ENCODE measurements around the gene FIGNL2. TPM values are rescaled to one million over a fixed set of nuclear protein-coding genes. Genes with fewer than 3 reads are reported as not detected.

The FIGNL2 gene
- total and polyA plus RNA-seq, 2 of the 4 experiments (the other 2 are of a cell fraction), result under 0.01 to 0.12 TPM

GRCh38 chr12:51838762-51839161, 9.8 kb downstream of the FIGNL2 start:
- intact Hi-C loops (cut with micrococcal nuclease), result no loop called here
- Histone ChIP-seq H3K4ac (ENCODE audit: low read depth, low read length) (no peak overlapping the region), H2AFZ (replicated peaks; ENCODE audit: low read length, poor library complexity) (no peak overlapping the region), H2AK9ac (replicated peaks; ENCODE audit: low read depth, low read length, poor library complexity) (no peak overlapping the region), H4K8ac (ENCODE audit: low read depth in 2 of 2, low read length in 2 of 2) (no peak overlapping the region), H3K23ac (ENCODE audit: low read depth, low read length) (no peak overlapping the region), H3K14ac (replicated peaks; ENCODE audit: low read depth, low read length) (no peak overlapping the region), H3K36me3 (ENCODE audit: control insufficient read depth, insufficient read depth, low read length) (no peaks in the 10 kb centered on the region), H3K56ac (ENCODE audit: extremely low read depth, insufficient read depth, low read length) (no peak overlapping the region), H4K20me1 (ENCODE audit: insufficient read depth, low read length) (no peaks in the 10 kb centered on the region), H3K9me1 (ENCODE audit: insufficient read depth, low read length) (no peaks in the 10 kb centered on the region), H4K5ac (ENCODE audit: low read depth, low read length) (no peak overlapping the region), H3K4me2 (ENCODE audit: low read depth, low read length) (no peak overlapping the region), H3K79me1 (ENCODE audit: low read depth in 1 of 2, low read length in 2 of 2) (no peaks in the 10 kb centered on the region), H2BK15ac (ENCODE audit: low read depth, low read length) (no peak overlapping the region), H3K9me3 (ENCODE audit: control insufficient read depth, insufficient read depth, low read length) (no peaks in the 10 kb centered on the region), H3K27me3 (ENCODE audit: control insufficient read depth, insufficient read depth, low read length) (peaks cover 81% of the 10 kb centered on the region), H3K18ac (ENCODE audit: low read depth, low read length) (no peak overlapping the region), H3K27ac (ENCODE audit: insufficient read depth, low read length) (no peak overlapping the region), H3K4me3 (ENCODE audit: insufficient read depth, low read depth, low read length) (no peak overlapping the region), H2BK20ac (ENCODE audit: low read depth, low read length) (no peak overlapping the region), H2BK5ac (ENCODE audit: low read depth, low read length, poor library complexity, severe bottlenecking) (no peak overlapping the region), H2AK5ac (ENCODE audit: low read depth, low read length) (no peak overlapping the region), H3K4me1 (ENCODE audit: control insufficient read depth, insufficient read depth, low read length) (no peaks in the 10 kb centered on the region), H2BK120ac (ENCODE audit: low read depth, low read length) (no peak overlapping the region), H4K91ac (ENCODE audit: insufficient read depth, low read depth, low read length) (no peak overlapping the region), H3K9ac (ENCODE audit: low read depth, low read length) (no peak overlapping the region)
- no peak for ATAC-seq (ENCODE audit: low read depth)
- no peak for DNase-seq
- TF ChIP-seq CTCF (conservative IDR thresholded peaks at IDR 0.05; ENCODE audit: low read depth, low read length), result no peak
- in situ Hi-C loops (cut with MboI; ENCODE audit: low sequenced_read_pairs), result no loop called here
- 80% methylated on average over 2 of the region's 4 CpGs; no CpG with 5 or more reads in 1 of the 2 experiments for WGBS, 2 experiments (ENCODE audit: extremely low coverage in 2 of 2, insufficient read length in 1 of 2)
- BruUV-seq (replicated peaks), result no TSS peak
- ChIA-PET CTCF (interaction anchor here (1.2 kb wide), 1 partner anchor 15 kb away, joined by 4 read pairs; no protein-coding TSS in a partner anchor), POLR2A (ENCODE audit: unreplicated experiment) (no interaction called here)
- dilution Hi-C loops (cut with HindIII; ENCODE audit: low sequenced_read_pairs, unreplicated experiment), result no loop called here

All from IMR-90 (cell line).